Activated B cell treated with CpG ODN at 0.5 μM for 24 hours (primary cell): ENCODE measurements around the gene CHAT. TPM values are rescaled to one million over a fixed set of nuclear protein-coding genes. Genes with fewer than 3 reads are reported as not detected.

Experiments used
- ATAC-seq: fragments of 200-7000 bp; cut with Tn5 transposase; one replicate; pipeline ENCODE4 v1.10.0; 2021; ENCODE audit warnings: low read depth, mild to moderate bottlenecking, moderate library complexity
- CTCF ChIA-PET: fragments of 350-600 bp; sonication (Branson Sonifier 250); formaldehyde crosslinking; loops from one replicate; lab custom pipeline; 2021; ENCODE audit warnings: antibody characterized with exemption; lab: Charles Lee
- POLR2A ChIA-PET: fragments of 350-600 bp; sonication (Branson Sonifier 250); formaldehyde crosslinking; loops from one replicate; lab custom pipeline; 2021; ENCODE audit warnings: antibody characterized with exemption; lab: Charles Lee
- DNase-seq: peaks from one replicate; pipeline ENCODE4 v3.0.0; 2022
- H3K27ac Mint-ChIP-seq: one replicate; pipeline ENCODE4 v1.8.0; 2020; ENCODE audit warnings: mixed read lengths
- H3K27me3 Mint-ChIP-seq: one replicate; pipeline ENCODE4 v1.8.0; 2021; ENCODE audit warnings: mixed read lengths
- H3K36me3 Mint-ChIP-seq: one replicate; pipeline ENCODE4 v1.8.0; 2021; ENCODE audit warnings: low read depth, mixed read lengths
- H3K4me1 Mint-ChIP-seq: one replicate; pipeline ENCODE4 v1.8.0; 2021; ENCODE audit warnings: mixed read lengths
- H3K4me3 Mint-ChIP-seq: one replicate; pipeline ENCODE4 v1.8.0; 2020; ENCODE audit warnings: mild to moderate bottlenecking, mixed read lengths
- H3K9me3 Mint-ChIP-seq: one replicate; pipeline ENCODE4 v1.8.0; 2020; ENCODE audit warnings: mixed read lengths
- CTCF ChIP-seq: fragments of 200-600 bp; IDR thresholded peaks from one replicate; pipeline ENCODE4 v1.8.0; 2022; ENCODE audit warnings: antibody characterized with exemption, mild to moderate bottlenecking
- intact Hi-C: fragments of 100-400 bp; cut with micrococcal nuclease; formaldehyde crosslinking; loops from one replicate; pipeline ENCODE4 v1.15.1; 2024
- total RNA-seq: library from RNA; stranded (reverse); gene quantifications from 2 replicates; pipeline ENCODE4 v1.2.3, GENCODE V29; 2022

The CHAT gene
- total RNA-seq, 1 donor from 2014 or later: not detected

GRCh38 chr10:49579621-49580020 lies 34.2 kb upstream of the CHAT start:
- ChIA-PET CTCF (no interaction called here), POLR2A (no interaction called here)
- ATAC-seq (no peak), DNase-seq (no peak)
- Mint-ChIP-seq H3K4me3 (no peak overlapping the region), H3K4me1 (no peaks in the 10 kb centered on the region), H3K27ac (no peak overlapping the region), H3K36me3 (no peaks in the 10 kb centered on the region), H3K9me3 (no peaks in the 10 kb centered on the region), H3K27me3 (peaks cover 9% of the 10 kb centered on the region)
- intact Hi-C loops: no loop called here
- no peak for TF ChIP-seq CTCF

- no peak overlapping the region for H3K4me3 Mint-ChIP-seq
- no peak for DNase-seq
- H3K4me1 Mint-ChIP-seq: no peaks in the 10 kb centered on the region
- peaks cover 3% of the 10 kb centered on the region for H3K9me3 Mint-ChIP-seq
- no peak overlapping the region for H3K27ac Mint-ChIP-seq
- ChIA-PET POLR2A (no interaction called here), CTCF (no interaction called here)
- no peak for TF ChIP-seq CTCF
- no peaks in the 10 kb centered on the region for H3K36me3 Mint-ChIP-seq
- no peak for ATAC-seq
- intact Hi-C loops: no loop called here
- H3K27me3 Mint-ChIP-seq: peaks cover 3% of the 10 kb centered on the region
Measured at GRCh38 chr10:49585387-49585786, 28.4 kb upstream of the CHAT start.

- Mint-ChIP-seq H3K9me3 (peaks cover 3% of the 10 kb centered on the region), H3K36me3 (no peaks in the 10 kb centered on the region), H3K27me3 (peaks cover 11% of the 10 kb centered on the region), H3K27ac (no peak overlapping the region), H3K4me1 (no peaks in the 10 kb centered on the region), H3K4me3 (no peak overlapping the region)
- no peak for ATAC-seq
- CTCF ChIA-PET: no interaction called here
- DNase-seq: no peak
- intact Hi-C loops: no loop called here
- no peak for TF ChIP-seq CTCF
- POLR2A ChIA-PET: no interaction called here
Measured at GRCh38 chr10:49587981-49588380, 25.9 kb upstream of the CHAT start.

GRCh38 chr10:49592726-49593563 lies 20.9 kb upstream of the CHAT start:
- POLR2A ChIA-PET: no interaction called here
- peaks cover 3% of the 10 kb centered on the region for H3K9me3 Mint-ChIP-seq
- H3K36me3 Mint-ChIP-seq: no peaks in the 10 kb centered on the region

More at GRCh38 chr10:49592726-49593563, 20.9 kb upstream of the CHAT start:
- H3K4me3 Mint-ChIP-seq: no peak overlapping the region
- peak; percentile 44 for TF ChIP-seq CTCF
- H3K27me3 Mint-ChIP-seq: peaks cover 22% of the 10 kb centered on the region
- intact Hi-C loops: loop anchor here (1.0 to 2.0 kb wide), 2 partner anchors 54 to 682 kb away; partner anchors contain the start of gene ERCC6
- DNase-seq (peak; percentile 37), ATAC-seq (peak; percentile 81)
- no peaks in the 10 kb centered on the region for H3K4me1 Mint-ChIP-seq
- H3K27ac Mint-ChIP-seq: no peak overlapping the region
- CTCF ChIA-PET: interaction anchor here (0.7 to 2.1 kb wide), 14 partner anchors 8 to 683 kb away, joined by 3 to 10 read pairs (median 4); partner anchors contain the start of gene ERCC6
